ENCODE results near the gene PLEKHN1. TPM values are rescaled to one million over a fixed set of nuclear protein-coding genes. Genes with fewer than 3 reads are reported as not detected.
"Not testable (repeated sequence)": the region's sequence is repeated elsewhere in the genome, so short reads cannot be mapped to it uniquely, and the experiment has no call there.

PLEKHN1 gene
- polyA plus RNA-seq, 1 donor: 0.49 TPM

GRCh38 chr1:1014799-1015681 is 48.8 kb downstream of the PLEKHN1 start:
- Histone ChIP-seq H3K27ac (ENCODE audit: low read length) (peak overlapping the region; percentile 6), H3K4me3 (ENCODE audit: low read length) (no peak overlapping the region), H3K4me1 (ENCODE audit: control insufficient read depth, insufficient read depth, low read length) (peaks cover 13% of the 10 kb centered on the region), H3K9me3 (ENCODE audit: control insufficient read depth, low read depth, low read length) (peaks cover 8% of the 10 kb centered on the region), H3K36me3 (ENCODE audit: control insufficient read depth, insufficient read depth, low read length) (no peaks in the 10 kb centered on the region), H3K27me3 (ENCODE audit: control insufficient read depth, insufficient read depth, low read length) (no peaks in the 10 kb centered on the region)
- no peak for DNase-seq
- no CpG with 5 or more reads among the region's 20 CpGs for WGBS (ENCODE audit: insufficient coverage, low lambda C conversion rate)

GRCh38 chr1:1017397-1018320 is 51.4 kb downstream of the PLEKHN1 start:
- H3K4me3 ChIP-seq (ENCODE audit: low read length); H3K36me3 ChIP-seq (ENCODE audit: control insufficient read depth, insufficient read depth, low read length); H3K9me3 ChIP-seq (ENCODE audit: control insufficient read depth, low read depth, low read length); H3K27ac ChIP-seq (ENCODE audit: low read length); H3K27me3 ChIP-seq (ENCODE audit: control insufficient read depth, insufficient read depth, low read length); DNase-seq: not testable (repeated sequence)
- peaks cover 31% of the 10 kb centered on the region for H3K4me1 ChIP-seq (ENCODE audit: control insufficient read depth, insufficient read depth, low read length)
- no CpG with 5 or more reads among the region's 17 CpGs for WGBS (ENCODE audit: insufficient coverage, low lambda C conversion rate)

DNA sequence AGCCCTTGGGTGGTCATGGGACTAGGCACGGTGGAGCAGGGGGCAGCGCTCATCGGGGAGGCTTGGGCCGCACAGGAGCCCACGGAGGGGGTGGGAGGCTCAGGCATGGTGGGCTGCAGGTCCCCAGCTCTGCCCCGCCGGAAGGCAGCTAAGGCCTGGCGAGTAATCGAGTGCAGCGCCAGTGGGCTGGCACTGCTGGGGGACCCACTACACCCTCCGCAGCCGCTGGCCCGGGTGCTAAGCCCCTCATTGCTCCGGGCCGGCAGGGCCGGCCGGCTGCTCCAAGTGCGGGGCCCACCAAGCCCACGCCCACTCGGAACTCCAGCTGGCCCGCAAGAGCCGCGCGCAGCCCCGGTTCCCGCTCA is 52.0 kb downstream of the PLEKHN1 start:
- H3K27ac ChIP-seq (ENCODE audit: low read length); H3K4me3 ChIP-seq (ENCODE audit: low read length); H3K9me3 ChIP-seq (ENCODE audit: control insufficient read depth, low read depth, low read length); H3K27me3 ChIP-seq (ENCODE audit: control insufficient read depth, insufficient read depth, low read length); DNase-seq: not testable (repeated sequence)
- peaks cover 11% of the 10 kb centered on the region for H3K36me3 ChIP-seq (ENCODE audit: control insufficient read depth, insufficient read depth, low read length)
- peaks cover 36% of the 10 kb centered on the region for H3K4me1 ChIP-seq (ENCODE audit: control insufficient read depth, insufficient read depth, low read length)
- WGBS (ENCODE audit: insufficient coverage, low lambda C conversion rate): no CpG with 5 or more reads among the region's 26 CpGs

DNA sequence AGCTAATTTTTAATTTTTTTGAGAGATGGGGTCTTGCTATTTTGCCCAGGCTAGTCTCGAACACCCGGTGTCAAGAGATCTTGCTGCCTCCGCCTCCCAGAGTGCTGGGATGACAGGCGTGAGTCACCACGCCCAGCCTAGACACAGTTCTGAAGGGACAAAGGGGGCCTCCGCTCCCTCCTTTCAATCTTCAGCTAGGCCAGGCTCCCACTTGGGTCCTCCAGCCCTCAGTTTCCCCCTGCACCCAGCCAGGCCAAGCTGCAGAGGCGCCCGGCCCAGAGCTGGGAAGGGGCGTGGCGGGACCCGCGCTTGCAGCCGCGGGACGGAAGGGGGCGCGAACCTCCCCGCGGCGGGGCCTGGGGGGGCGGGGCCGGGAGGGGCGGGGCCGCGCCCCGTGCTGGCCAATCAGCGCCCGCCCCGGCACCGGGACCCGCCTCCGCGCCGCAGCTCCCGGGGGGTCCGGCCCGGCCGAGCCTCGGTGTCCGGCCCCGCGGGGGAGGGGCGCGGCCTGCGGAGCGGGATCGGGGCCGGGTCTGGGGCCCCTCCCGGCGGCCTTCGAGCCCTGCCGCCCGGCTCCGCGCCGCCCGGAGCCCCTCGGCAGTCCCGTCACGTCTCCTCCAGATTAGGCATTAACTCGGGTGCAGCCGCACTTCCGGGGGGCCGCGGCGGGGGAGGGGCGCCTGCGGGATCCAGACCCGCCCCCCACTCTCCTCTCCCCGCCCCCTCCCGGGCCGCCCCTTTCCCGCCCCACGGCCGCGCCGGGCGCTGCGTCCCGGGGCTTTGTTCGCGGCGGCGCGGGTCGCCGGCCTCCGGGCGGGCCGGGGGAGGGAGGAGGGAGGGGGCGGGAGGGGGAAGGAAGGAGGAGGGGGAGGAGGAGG is 53.1 kb downstream of the PLEKHN1 start:
- peaks cover 20% of the 10 kb centered on the region for H3K36me3 ChIP-seq (ENCODE audit: control insufficient read depth, insufficient read depth, low read length)
- WGBS (ENCODE audit: insufficient coverage, low lambda C conversion rate): no CpG with 5 or more reads among the region's 91 CpGs
- H3K9me3 ChIP-seq (ENCODE audit: control insufficient read depth, low read depth, low read length): peaks cover 4% of the 10 kb centered on the region
- peaks cover 40% of the 10 kb centered on the region for H3K4me1 ChIP-seq (ENCODE audit: control insufficient read depth, insufficient read depth, low read length)
- H3K27me3 ChIP-seq (ENCODE audit: control insufficient read depth, insufficient read depth, low read length): no peaks in the 10 kb centered on the region
- H3K4me3 ChIP-seq (ENCODE audit: low read length): peak overlapping the region; percentile 24
- peak overlapping the region; percentile 75 for H3K27ac ChIP-seq (ENCODE audit: low read length)
- peak; percentile 91 to 95 for DNase-seq

- peaks cover 46% of the 10 kb centered on the region for H3K4me1 ChIP-seq (ENCODE audit: control insufficient read depth, insufficient read depth, low read length)
- H3K4me3 ChIP-seq (ENCODE audit: low read length): peak within 1 kb of the TSS; percentile 62
- H3K27ac ChIP-seq (ENCODE audit: low read length): peak within 1 kb of the TSS; percentile 75
- H3K9me3 ChIP-seq (ENCODE audit: control insufficient read depth, low read depth, low read length): peaks cover 3% of the 10 kb centered on the region
- peak in 1 of 2 donors; percentile 66 for DNase-seq
- H3K36me3 ChIP-seq (ENCODE audit: control insufficient read depth, insufficient read depth, low read length): peaks cover 23% of the 10 kb centered on the region
- H3K27me3 ChIP-seq (ENCODE audit: control insufficient read depth, insufficient read depth, low read length): no peaks in the 10 kb centered on the region
- WGBS (ENCODE audit: insufficient coverage, low lambda C conversion rate): no CpG with 5 or more reads among the region's 58 CpGs
These were observed 53.7 kb downstream of the PLEKHN1 start, which contains the start of gene AGRN for GRCh38 chr1:1020000-1020404. Gene AGRN (plus strand): TSS chr1:1020120. CDS start chr1:1020173, 53 bp downstream.

DNA sequence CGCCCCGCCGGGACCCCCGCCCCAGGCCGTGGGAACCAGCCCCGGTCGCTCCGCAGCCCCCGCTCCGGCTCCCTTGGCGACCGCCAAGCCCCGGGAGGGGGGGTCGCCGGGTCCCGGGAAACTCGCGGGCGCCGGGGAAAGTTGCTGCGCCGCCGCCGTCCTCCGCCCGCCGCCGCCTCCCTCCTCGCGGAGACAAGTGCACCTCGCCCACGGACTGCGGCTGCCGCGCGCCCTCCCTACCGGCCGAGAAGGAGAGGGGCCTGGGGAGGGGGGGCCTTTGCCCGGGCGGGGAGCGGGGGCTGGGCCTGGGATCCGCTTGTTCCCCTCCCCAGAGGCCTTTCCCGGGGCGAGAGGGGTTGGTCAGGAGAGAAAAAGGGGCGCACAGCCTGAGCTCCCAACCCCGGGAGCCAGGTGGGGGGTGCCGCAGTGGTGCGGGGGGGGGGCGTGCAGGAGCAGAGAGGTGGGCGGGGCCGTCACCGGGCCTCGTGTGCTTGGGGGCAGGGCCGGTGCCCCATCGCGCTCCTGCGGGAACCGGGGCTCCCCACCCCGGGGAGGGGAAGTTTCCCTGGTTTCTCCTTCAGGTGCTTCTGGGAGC is 54.2 kb downstream of the PLEKHN1 start:
- peak overlapping the region; percentile 62 for H3K4me3 ChIP-seq (ENCODE audit: low read length)
- H3K36me3 ChIP-seq (ENCODE audit: control insufficient read depth, insufficient read depth, low read length): peaks cover 23% of the 10 kb centered on the region
- WGBS (ENCODE audit: insufficient coverage, low lambda C conversion rate): no CpG with 5 or more reads among the region's 59 CpGs
- DNase-seq: peak in 1 of 2 donors; percentile 53
- H3K4me1 ChIP-seq (ENCODE audit: control insufficient read depth, insufficient read depth, low read length): peaks cover 49% of the 10 kb centered on the region
- no peaks in the 10 kb centered on the region for H3K27me3 ChIP-seq (ENCODE audit: control insufficient read depth, insufficient read depth, low read length)
- H3K9me3 ChIP-seq (ENCODE audit: control insufficient read depth, low read depth, low read length): peaks cover 3% of the 10 kb centered on the region
- peak overlapping the region; percentile 48 for H3K27ac ChIP-seq (ENCODE audit: low read length)

- Histone ChIP-seq H3K9me3 (ENCODE audit: control insufficient read depth, low read depth, low read length) (peaks cover 3% of the 10 kb centered on the region), H3K4me1 (ENCODE audit: control insufficient read depth, insufficient read depth, low read length) (peaks cover 49% of the 10 kb centered on the region), H3K27ac (ENCODE audit: low read length) (peak overlapping the region; percentile 24), H3K27me3 (ENCODE audit: control insufficient read depth, insufficient read depth, low read length) (no peaks in the 10 kb centered on the region), H3K4me3 (ENCODE audit: low read length) (peak overlapping the region; percentile 62), H3K36me3 (ENCODE audit: control insufficient read depth, insufficient read depth, low read length) (peaks cover 26% of the 10 kb centered on the region)
- no CpG with 5 or more reads among the region's 33 CpGs for WGBS (ENCODE audit: insufficient coverage, low lambda C conversion rate)
- peak; percentile 73 to 79 for DNase-seq
These were observed 55.0 kb downstream of the PLEKHN1 start for GRCh38 chr1:1021010-1021919.

DNA sequence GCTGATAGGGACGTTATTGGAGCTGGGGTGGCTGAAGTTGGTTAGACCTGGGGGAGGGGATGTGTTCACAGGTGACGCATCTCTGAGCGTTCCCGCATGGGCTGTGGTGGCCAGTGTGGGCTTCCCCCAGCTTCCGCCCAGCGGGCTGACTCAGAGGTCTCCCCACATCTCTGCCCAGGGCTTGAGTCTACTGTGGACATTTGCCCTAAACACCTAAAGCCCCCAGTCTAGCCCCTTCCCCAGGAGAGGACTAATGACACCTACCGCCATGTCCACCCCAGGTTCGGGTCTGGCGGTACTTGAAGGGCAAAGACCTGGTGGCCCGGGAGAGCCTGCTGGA is 55.6 kb downstream of the PLEKHN1 start:
- Histone ChIP-seq H3K36me3 (ENCODE audit: control insufficient read depth, insufficient read depth, low read length) (peaks cover 31% of the 10 kb centered on the region), H3K27ac (ENCODE audit: low read length) (no peak overlapping the region), H3K4me1 (ENCODE audit: control insufficient read depth, insufficient read depth, low read length) (peaks cover 49% of the 10 kb centered on the region), H3K27me3 (ENCODE audit: control insufficient read depth, insufficient read depth, low read length) (no peaks in the 10 kb centered on the region), H3K4me3 (ENCODE audit: low read length) (no peak overlapping the region), H3K9me3 (ENCODE audit: control insufficient read depth, low read depth, low read length) (peaks cover 3% of the 10 kb centered on the region)
- WGBS (ENCODE audit: insufficient coverage, low lambda C conversion rate): no CpG with 5 or more reads among the region's 10 CpGs
- no peak for DNase-seq
